GM19324 (cell line): Measurements from ENCODE around the gene NUCB1.

Experiments
- ATAC-seq: cut with Tn5 transposase; IDR thresholded peaks from one replicate; pipeline ENCODE4 v1.9.1; 2021; ENCODE audit warnings: mild to moderate bottlenecking, moderate library complexity; ENCODE audit not compliant: unreplicated experiment, low FRiP score

Gene NUCB1

GRCh38 chr19:48970139-48970766 is 70.1 kb downstream of the NUCB1 start:
- ATAC-seq, result no peak

- no peak for ATAC-seq
These were observed 70.8 kb downstream of the NUCB1 start for GRCh38 chr19:48970923-48971395.
